CD4-positive, CD25-positive, alpha-beta regulatory T cell (primary cell): Measurements from ENCODE around the gene WNT16. TPM values are rescaled to one million over a fixed set of nuclear protein-coding genes. Genes with fewer than 3 reads are reported as not detected.

ENCODE experiments used
- ATAC-seq, 2 donors: fragments of 150-1000 bp; cut with Tn5 transposase; one replicate each; pipeline ENCODE4 v1.10.0; 2021; ENCODE audit warnings: low read depth in 2 of 2, moderate number of reproducible peaks in 2 of 2, moderate library complexity in 1 of 2
- DNase-seq, 3 donors: peaks; one replicate each; pipeline versions ENCODE4 v3.0.0 to v3.0.0-alpha.2; 2012 to 2022; ENCODE audit warnings: mixed read lengths in 1 of 3
- H3K27ac ChIP-seq: one replicate; pipeline ENCODE4 v1.7.0; 2013; ENCODE audit warnings: mild to moderate bottlenecking, low read length; ENCODE audit not compliant: insufficient read depth, poor library complexity, severe bottlenecking
- H3K27me3 ChIP-seq: one replicate; pipeline ENCODE4 v1.7.0; 2013; ENCODE audit warnings: low read length; ENCODE audit not compliant: control insufficient read depth, insufficient read depth
- H3K36me3 ChIP-seq: one replicate; pipeline ENCODE4 v1.7.0; 2013; ENCODE audit warnings: mild to moderate bottlenecking, low read length, moderate library complexity; ENCODE audit not compliant: control insufficient read depth, insufficient read depth
- H3K4me1 ChIP-seq: 2 replicates; pipeline ENCODE4 v1.7.0; 2013; ENCODE audit warnings: mild to moderate bottlenecking, low read length; ENCODE audit not compliant: insufficient read depth, control insufficient read depth, poor library complexity, severe bottlenecking
- H3K4me3 ChIP-seq: one replicate; pipeline ENCODE4 v1.7.0; 2013; ENCODE audit warnings: low read depth, mild to moderate bottlenecking, low read length, moderate library complexity
- H3K9me3 ChIP-seq, 2 experiments: 1 replicate in 1 of 2; 2 replicates in 1 of 2; pipeline ENCODE4 v1.7.0; 2013; ENCODE audit warnings: low read length in 2 of 2, mild to moderate bottlenecking in 1 of 2, moderate library complexity in 1 of 2; ENCODE audit not compliant: control insufficient read depth in 2 of 2
- H3K27ac Mint-ChIP-seq, 3 donors: one replicate each; pipeline ENCODE4 v1.8.0; 2020 to 2022; ENCODE audit warnings: mild to moderate bottlenecking in 3 of 3, mixed read lengths in 3 of 3, moderate library complexity in 2 of 3
- H3K27me3 Mint-ChIP-seq: one replicate; pipeline ENCODE4 v1.8.0; 2022; ENCODE audit warnings: mild to moderate bottlenecking, mixed read lengths
- H3K36me3 Mint-ChIP-seq: one replicate; pipeline ENCODE4 v1.8.0; 2020; ENCODE audit warnings: mixed read lengths
- H3K4me1 Mint-ChIP-seq, 4 donors: one replicate each; pipeline ENCODE4 v1.8.0; 2020 to 2022; ENCODE audit warnings: mixed read lengths in 4 of 4, mild to moderate bottlenecking in 1 of 4
- H3K4me3 Mint-ChIP-seq, 4 donors: one replicate each; pipeline ENCODE4 v1.8.0; 2020 to 2022; ENCODE audit warnings: mild to moderate bottlenecking in 4 of 4, mixed read lengths in 4 of 4, moderate library complexity in 3 of 4
- H3K9me3 Mint-ChIP-seq, 7 donors: one replicate each; pipeline ENCODE4 v1.8.0; 2020 to 2022; ENCODE audit warnings: mixed read lengths in 7 of 7, mild to moderate bottlenecking in 3 of 7, moderate library complexity in 2 of 7
- polyA plus RNA-seq, 4 donors: library from polyadenylated mRNA; unstranded; fragments of 300-500 nt; fragmentation: Illumina TruSeq; gene quantifications; one replicate each; pipeline ENCODE4 v1.2.3, GENCODE V29; 2021
- total RNA-seq: library from RNA; stranded (reverse); gene quantifications from one replicate; pipeline ENCODE4 v1.2.3, GENCODE V29; 2022

WNT16 gene
- total and polyA plus RNA-seq, 5 donors from 2014 or later = 0.09 TPM; not detected in 4

DNA sequence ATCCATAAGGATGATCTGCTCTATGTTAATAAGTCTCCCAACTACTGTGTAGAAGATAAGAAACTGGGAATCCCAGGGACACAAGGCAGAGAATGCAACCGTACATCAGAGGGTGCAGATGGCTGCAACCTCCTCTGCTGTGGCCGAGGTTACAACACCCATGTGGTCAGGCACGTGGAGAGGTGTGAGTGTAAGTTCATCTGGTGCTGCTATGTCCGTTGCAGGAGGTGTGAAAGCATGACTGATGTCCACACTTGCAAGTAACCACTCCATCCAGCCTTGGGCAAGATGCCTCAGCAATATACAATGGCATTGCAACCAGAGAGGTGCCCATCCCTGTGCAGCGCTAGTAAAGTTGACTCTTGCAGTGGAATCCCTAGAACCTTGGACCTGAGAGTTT is 10.3 kb downstream of the WNT16 start:
- ATAC-seq (no peak), DNase-seq (no peak)
- Mint-ChIP-seq H3K4me3 (no peak overlapping the region), H3K9me3 (no peaks in the 10 kb centered on the region), H3K27me3 (peaks cover 15% of the 10 kb centered on the region), H3K36me3 (peaks cover 8% of the 10 kb centered on the region), H3K27ac (peak overlapping the region in 1 of 3 donors; percentile 17), H3K4me1 (peaks cover 0 to 3% (median 0%) of the 10 kb centered on the region in 4 donors)
- Histone ChIP-seq H3K4me1 (no peaks in the 10 kb centered on the region), H3K27ac (no peak overlapping the region), H3K4me3 (no peak overlapping the region), H3K27me3 (peaks cover 5% of the 10 kb centered on the region), H3K9me3 (no peaks in the 10 kb centered on the region), H3K36me3 (no peaks in the 10 kb centered on the region)

DNA sequence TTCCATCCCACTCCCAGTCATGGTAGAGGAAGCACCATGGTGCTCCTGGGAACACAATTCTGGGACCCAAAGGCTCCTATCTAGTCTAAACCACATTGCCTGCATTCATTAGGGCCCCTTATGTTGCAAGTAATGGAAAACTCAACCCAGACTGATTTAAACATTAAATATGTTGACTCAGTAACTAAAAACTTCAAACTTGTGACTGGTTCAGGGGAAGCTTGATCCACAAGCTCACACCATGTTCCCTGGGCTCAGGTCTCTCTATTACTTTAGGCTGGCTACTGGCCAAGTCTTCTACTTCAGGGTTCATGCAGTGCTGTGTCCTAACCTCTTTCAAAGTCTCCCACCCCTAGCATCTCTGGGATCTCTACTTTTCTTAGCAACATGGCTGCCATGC is 13.1 kb downstream of the WNT16 start:
- peaks cover 0 to 5% (median under 1%) of the 10 kb centered on the region in 4 donors for H3K4me1 Mint-ChIP-seq
- no peak for ATAC-seq

DNA sequence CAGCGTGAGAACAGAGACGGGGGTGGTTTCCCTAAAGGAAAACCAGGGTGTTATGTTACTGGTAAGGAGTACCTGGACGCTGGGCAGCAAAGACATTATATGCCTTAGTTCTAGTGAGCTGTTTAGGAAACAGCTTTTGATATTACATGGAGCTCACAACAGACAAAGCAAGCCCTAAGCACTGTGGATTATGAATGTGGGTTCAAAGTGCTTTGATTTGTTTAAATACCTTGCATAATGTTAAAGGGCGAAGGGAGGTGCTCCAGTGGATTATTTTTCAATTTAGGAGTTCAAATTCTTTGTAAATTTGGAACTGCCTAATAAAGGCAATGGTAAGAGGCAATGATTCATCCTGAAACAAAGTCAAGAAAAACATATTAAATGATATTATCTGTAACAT is 13.8 kb downstream of the WNT16 start:
- no peaks in the 10 kb centered on the region for H3K9me3 ChIP-seq
- no peak for ATAC-seq
- H3K36me3 ChIP-seq = peaks cover 2% of the 10 kb centered on the region
- H3K27ac ChIP-seq = no peak overlapping the region
- no peaks in the 10 kb centered on the region for H3K27me3 ChIP-seq
- Mint-ChIP-seq H3K27me3 (peaks cover 3% of the 10 kb centered on the region), H3K9me3 (no peaks in the 10 kb centered on the region), H3K27ac (no peak overlapping the region), H3K36me3 (peaks cover 8% of the 10 kb centered on the region), H3K4me3 (no peak overlapping the region), H3K4me1 (peaks cover 0 to 5% (median under 1%) of the 10 kb centered on the region in 4 donors)
- H3K4me1 ChIP-seq = no peaks in the 10 kb centered on the region
- no peak overlapping the region for H3K4me3 ChIP-seq
- DNase-seq = no peak

More for the DNA sequence above, 13.1 kb downstream of the WNT16 start:
- no peak overlapping the region for H3K4me3 Mint-ChIP-seq
- no peaks in the 10 kb centered on the region for H3K36me3 ChIP-seq
- peaks cover 8% of the 10 kb centered on the region for H3K36me3 Mint-ChIP-seq
- H3K27ac Mint-ChIP-seq = no peak overlapping the region
- H3K4me3 ChIP-seq = no peak overlapping the region
- H3K9me3 ChIP-seq = no peaks in the 10 kb centered on the region
- peaks cover 9% of the 10 kb centered on the region for H3K27me3 Mint-ChIP-seq
- H3K27ac ChIP-seq = no peak overlapping the region
- H3K9me3 Mint-ChIP-seq = no peaks in the 10 kb centered on the region
- no peaks in the 10 kb centered on the region for H3K4me1 ChIP-seq
- no peak for DNase-seq
- H3K27me3 ChIP-seq = no peaks in the 10 kb centered on the region

DNA sequence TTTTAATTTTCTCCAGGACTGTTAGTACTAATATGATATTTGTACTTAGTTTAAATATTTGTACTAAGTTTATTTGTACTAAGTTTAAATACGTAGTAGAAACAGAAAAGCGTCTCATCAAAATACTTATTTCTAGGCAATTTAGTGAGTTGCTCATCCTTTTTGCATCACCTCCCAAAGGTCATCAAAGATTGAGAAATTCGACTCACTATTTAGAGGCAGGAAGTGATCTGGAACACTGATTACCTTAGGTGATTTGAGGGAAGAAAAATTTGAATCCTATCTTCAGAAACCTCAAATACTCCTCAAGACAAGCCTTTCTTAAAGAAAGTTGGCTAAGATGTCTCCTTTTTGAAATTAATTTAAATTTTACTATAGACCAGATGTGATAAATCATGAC is 14.5 kb downstream of the WNT16 start:
- Histone ChIP-seq H3K36me3 (peaks cover 2% of the 10 kb centered on the region), H3K9me3 (no peaks in the 10 kb centered on the region), H3K4me3 (no peak overlapping the region), H3K27me3 (no peaks in the 10 kb centered on the region), H3K27ac (no peak overlapping the region), H3K4me1 (no peaks in the 10 kb centered on the region)
- ATAC-seq (no peak), DNase-seq (no peak)
- no peaks in the 10 kb centered on the region for H3K9me3 Mint-ChIP-seq
- no peak overlapping the region for H3K27ac Mint-ChIP-seq
- H3K36me3 Mint-ChIP-seq = peaks cover 6% of the 10 kb centered on the region
- no peaks in the 10 kb centered on the region for H3K27me3 Mint-ChIP-seq
- H3K4me1 Mint-ChIP-seq = peaks cover 0 to 5% (median under 1%) of the 10 kb centered on the region in 4 donors
- no peak overlapping the region for H3K4me3 Mint-ChIP-seq

DNA sequence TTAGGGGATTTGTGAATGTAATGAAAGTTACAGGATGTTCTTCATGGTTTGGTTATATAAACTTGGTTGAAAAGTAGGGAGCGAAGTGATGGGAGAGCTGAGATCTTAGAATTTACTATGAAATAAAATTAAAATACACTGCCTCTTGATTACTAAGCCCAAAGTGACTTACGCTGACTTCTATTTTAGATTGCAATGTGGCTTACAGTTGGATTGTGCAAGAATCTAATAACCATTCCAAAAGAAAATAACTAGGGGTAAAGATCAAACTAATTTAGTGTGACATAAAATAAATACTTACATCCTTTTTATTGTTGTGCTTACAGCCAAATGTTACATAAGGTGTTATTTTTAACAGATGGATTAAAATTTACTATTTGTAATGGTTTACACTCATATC is 15.3 kb downstream of the WNT16 start:
- Mint-ChIP-seq H3K27me3 (no peaks in the 10 kb centered on the region), H3K4me1 (peaks cover 0 to 5% (median under 1%) of the 10 kb centered on the region in 4 donors), H3K36me3 (peaks cover under 1% of the 10 kb centered on the region), H3K27ac (no peak overlapping the region), H3K9me3 (no peaks in the 10 kb centered on the region), H3K4me3 (no peak overlapping the region)
- Histone ChIP-seq H3K9me3 (no peaks in the 10 kb centered on the region), H3K4me1 (no peaks in the 10 kb centered on the region), H3K4me3 (no peak overlapping the region), H3K27me3 (no peaks in the 10 kb centered on the region), H3K27ac (no peak overlapping the region), H3K36me3 (peaks cover 2% of the 10 kb centered on the region)
- ATAC-seq = no peak
- no peak for DNase-seq

DNA sequence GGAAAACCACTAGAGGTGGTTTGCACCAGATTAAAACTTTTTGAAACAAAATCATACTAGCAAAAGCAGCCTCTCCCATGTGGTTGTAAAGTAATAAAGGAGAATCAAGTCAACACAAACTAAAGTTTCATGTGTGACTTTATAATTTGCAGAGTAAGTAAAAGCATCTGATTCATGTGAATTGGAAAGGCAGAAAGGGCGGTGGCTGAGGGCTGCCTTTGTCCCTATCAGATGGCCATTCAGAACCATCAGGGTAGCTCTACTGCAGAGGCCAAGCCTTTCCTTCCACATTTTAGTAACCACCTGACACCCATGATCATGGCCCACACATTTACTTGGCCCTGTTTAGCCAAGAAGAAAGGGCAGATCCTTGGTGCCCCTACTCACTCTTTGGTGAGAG is 15.7 kb downstream of the WNT16 start:
- Histone ChIP-seq H3K4me3 (no peak overlapping the region), H3K27me3 (no peaks in the 10 kb centered on the region), H3K36me3 (peaks cover 2% of the 10 kb centered on the region), H3K9me3 (no peaks in the 10 kb centered on the region), H3K4me1 (no peaks in the 10 kb centered on the region), H3K27ac (no peak overlapping the region)
- no peak for DNase-seq
- Mint-ChIP-seq H3K27ac (no peak overlapping the region), H3K4me3 (no peak overlapping the region), H3K4me1 (peaks cover 0 to 5% (median under 1%) of the 10 kb centered on the region in 4 donors), H3K9me3 (no peaks in the 10 kb centered on the region), H3K27me3 (no peaks in the 10 kb centered on the region), H3K36me3 (no peaks in the 10 kb centered on the region)
- ATAC-seq = no peak

DNA sequence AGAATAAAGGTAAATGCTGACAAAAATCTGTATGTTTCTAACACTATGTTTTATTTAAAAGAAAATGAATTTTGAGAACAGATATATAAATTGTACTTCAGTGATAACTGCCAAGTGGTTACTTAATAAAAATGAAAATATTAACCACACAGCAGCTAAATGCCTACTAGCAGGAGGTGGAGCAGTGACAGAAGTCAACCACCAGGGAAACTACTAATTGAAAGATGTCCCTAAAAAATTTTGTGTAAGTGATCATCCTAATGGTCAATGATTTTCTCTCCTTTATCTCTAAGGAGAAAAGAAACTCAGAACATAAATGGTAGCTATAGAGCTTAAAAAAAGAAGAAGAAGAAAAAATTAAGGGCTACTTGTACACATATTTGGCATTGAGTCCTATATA is 22.9 kb downstream of the WNT16 start:
- H3K36me3 ChIP-seq = peaks cover 23% of the 10 kb centered on the region

DNA sequence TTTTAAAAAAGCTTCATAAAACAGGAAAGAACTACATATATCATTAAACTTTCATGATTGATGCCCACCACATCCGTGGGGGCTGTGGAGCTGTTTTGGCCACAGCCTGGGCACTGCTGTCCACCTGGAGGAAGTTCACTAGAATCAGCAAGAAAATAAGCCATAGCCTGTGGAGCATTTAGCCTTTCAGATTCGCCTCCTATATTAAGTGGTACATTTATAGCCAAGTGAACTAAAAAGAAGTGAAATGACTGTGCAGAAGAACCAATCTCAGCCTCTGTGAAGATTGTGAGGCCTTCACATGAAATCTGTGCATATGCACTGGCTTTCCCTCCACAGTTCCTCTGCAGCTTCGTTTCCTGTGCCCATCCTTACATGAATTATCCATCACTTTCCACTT is 23.5 kb downstream of the WNT16 start:
- H3K4me1 Mint-ChIP-seq = peaks cover 0 to 7% (median under 1%) of the 10 kb centered on the region in 4 donors
- peaks cover 23% of the 10 kb centered on the region for H3K36me3 ChIP-seq
- H3K27ac Mint-ChIP-seq = peak overlapping the region in 1 of 3 donors; percentile 56
- H3K4me1 ChIP-seq = no peaks in the 10 kb centered on the region
- H3K36me3 Mint-ChIP-seq = peaks cover 31% of the 10 kb centered on the region
- no peaks in the 10 kb centered on the region for H3K9me3 Mint-ChIP-seq
- no peaks in the 10 kb centered on the region for H3K27me3 Mint-ChIP-seq
- H3K4me3 Mint-ChIP-seq = no peak overlapping the region
- no peak overlapping the region for H3K27ac ChIP-seq
- no peaks in the 10 kb centered on the region for H3K27me3 ChIP-seq
- ATAC-seq = no peak
- DNase-seq = no peak
- H3K4me3 ChIP-seq = no peak overlapping the region
- no peaks in the 10 kb centered on the region for H3K9me3 ChIP-seq

More for the DNA sequence above, 22.9 kb downstream of the WNT16 start:
- H3K9me3 ChIP-seq = no peaks in the 10 kb centered on the region
- no peak overlapping the region for H3K4me3 ChIP-seq
- DNase-seq = no peak
- Mint-ChIP-seq H3K9me3 (no peaks in the 10 kb centered on the region), H3K4me3 (no peak overlapping the region), H3K36me3 (peaks cover 25% of the 10 kb centered on the region), H3K27ac (no peak overlapping the region), H3K4me1 (peaks cover 0 to 7% (median under 1%) of the 10 kb centered on the region in 4 donors), H3K27me3 (no peaks in the 10 kb centered on the region)
- H3K27ac ChIP-seq = no peak overlapping the region
- H3K27me3 ChIP-seq = no peaks in the 10 kb centered on the region
- ATAC-seq = no peak
- no peaks in the 10 kb centered on the region for H3K4me1 ChIP-seq
